Measurements from ENCODE around the gene ERICH2.
"Not testable (repeated sequence)": the region's sequence is repeated elsewhere in the genome, so short reads cannot be mapped to it uniquely, and the experiment has no call there.

ERICH2 gene, protein sequence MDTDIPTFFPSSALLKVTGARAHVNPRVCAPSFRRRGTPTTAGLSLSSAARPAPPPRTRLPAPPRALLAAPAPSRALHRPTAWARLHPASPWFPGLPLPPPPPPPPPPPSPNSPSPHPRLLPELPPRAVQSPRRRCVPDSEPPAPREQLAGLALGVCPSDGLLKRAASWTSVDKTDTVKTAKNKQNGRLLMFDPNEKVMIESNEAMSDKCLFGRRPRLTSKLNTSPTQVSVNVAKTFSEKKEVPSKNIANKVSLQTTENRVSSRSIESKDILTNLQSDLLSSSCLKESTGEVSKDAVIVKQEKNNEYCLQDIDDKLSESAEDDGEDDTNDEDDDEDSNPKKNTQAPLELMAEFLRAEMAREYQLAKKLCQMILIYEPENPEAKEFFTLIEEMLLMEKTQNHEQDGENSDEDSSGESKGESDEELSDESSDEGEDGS

DNA sequence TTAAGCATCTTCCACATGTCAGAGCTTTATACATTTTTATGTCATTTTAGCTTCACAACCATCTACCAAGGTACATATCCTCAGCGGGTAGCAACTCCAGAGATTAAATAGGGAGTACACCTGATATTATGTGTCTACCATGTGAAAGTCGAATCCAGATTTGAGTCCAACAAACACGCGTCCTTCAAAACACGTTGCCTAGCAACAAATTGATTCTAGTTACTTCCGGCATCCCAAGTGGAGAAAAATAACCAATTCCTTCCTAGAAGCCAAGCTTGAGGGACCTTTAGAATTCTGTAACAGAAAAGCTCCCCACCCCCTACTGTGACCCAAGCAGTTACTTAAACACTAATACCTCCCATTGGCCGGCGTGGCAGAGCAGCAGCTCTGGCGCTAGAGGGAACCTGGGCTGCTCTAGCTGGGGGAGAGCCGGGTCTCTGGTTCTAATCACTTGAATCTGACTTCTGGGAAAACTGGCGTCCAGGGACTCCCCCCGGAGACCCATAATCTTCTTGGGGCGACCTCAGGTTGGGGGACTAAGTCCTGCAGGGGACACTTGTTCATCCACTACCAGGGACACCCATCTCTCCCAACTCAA, at the start of gene ERICH2:
Gene ERICH2 (plus strand): TSS at position 371 of the 598 bp plus-strand sequence. CDS start 304 bp downstream, outside the sequence.
- peak in 2 of 3 donors; percentile 22 to 26 for DNase-seq (ENCODE audit: low read depth in 2 of 3, low spot score in 1 of 3)

DNA sequence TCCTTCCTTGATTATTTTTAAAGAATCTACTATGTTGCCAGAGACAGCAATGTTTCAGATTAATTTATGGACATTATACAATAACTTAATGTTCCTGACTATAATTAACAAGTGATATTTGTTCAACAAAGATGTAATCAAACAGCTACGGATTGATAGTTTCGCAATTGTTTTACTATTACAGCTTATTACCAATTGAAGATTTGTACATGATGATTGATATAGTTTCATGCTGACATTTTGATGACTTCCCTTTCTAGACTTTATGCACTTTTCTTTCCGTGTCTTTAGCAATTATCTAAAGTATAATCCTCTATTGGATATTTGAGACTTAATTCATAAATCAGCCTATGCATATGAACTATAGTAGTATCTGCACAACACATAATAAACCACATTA, 48.5 kb upstream of the ERICH2 start:
- no peak for DNase-seq (ENCODE audit: low read depth in 2 of 3, low spot score in 1 of 3)

DNA sequence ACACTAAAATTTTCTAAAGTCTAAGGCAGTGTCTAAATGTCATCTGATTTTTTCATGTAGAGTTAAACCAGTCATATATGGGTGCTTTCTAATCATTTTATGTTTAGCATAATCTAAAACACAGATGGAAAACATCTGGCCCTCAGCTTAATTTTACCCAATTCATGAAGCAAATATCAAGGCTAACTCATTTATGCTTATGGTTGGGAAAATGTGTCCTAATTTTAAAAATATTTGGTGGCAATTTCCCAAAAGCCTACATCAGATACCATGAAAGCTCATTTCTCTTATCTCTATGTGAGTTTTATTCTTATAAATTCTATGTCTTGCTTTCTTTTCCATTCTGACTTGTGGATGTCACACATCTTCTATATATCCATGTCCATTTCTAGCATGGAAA, 47.9 kb upstream of the ERICH2 start:
- DNase-seq (ENCODE audit: low read depth in 2 of 3, low spot score in 1 of 3): no peak

DNA sequence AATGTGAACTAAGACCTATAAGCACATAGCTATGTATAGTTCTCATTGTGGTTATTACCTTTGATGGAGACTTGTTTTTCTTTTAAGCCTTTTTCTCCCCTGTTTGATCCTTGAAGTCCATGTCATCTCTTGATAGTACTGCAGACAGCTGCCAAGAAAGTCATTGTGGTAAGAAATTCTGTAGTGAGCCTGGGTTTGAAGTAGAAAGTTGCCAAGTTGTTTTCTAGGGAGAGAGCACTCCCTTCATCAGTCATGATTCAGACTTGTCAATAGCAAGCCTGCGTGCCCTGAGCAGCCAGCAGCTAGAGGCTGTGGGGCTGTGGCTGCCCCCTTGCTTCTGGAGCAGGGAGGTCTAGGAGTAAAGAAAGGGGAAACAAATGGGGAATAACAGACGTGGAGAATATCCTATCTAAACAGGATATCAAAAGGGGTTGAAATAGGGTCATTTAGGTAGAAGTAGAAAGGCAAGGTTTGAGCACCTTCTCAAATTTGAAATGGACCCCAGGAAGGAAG, 46.7 kb upstream of the ERICH2 start:
- DNase-seq (ENCODE audit: low read depth in 2 of 3, low spot score in 1 of 3): no peak

DNA sequence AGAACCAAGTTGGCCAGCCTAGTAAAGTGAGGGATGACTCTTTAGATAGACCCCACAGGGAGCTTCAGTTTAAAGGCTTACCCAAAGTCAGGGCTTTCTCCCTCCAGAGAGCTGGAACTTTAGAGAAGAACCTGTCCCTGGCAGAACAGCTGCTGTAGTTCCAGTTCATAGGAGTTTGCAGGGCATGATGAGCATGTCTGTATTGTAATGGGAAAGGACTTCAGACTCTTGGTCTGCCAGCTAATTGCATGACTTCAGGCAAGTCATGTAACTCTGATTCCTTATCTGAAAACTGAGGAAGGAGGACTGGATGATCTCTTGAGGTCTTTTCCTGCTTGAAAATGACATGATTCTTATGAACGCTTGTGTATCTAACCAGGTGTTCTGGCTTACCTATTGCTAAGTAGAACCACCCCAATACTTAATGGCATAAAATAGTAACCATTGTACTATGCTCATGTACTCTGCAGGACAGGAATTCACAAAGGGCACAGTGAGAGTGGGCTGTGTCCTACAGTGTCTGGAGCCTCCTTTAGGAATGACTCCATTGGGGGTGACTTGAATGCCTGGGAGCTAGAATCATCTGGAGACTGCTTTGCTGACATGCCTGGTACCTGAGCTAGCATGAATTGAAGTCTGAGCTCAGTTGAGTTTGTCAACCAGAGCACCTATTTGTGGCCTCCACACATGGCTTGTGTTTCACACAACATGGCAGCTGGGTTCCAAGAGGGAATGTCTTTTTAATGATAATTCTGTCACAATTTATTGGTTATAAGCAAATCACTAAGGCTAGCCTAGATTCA, 36.2 kb upstream of the ERICH2 start:
- DNase-seq (ENCODE audit: low read depth in 2 of 3, low spot score in 1 of 3): no peak

DNA sequence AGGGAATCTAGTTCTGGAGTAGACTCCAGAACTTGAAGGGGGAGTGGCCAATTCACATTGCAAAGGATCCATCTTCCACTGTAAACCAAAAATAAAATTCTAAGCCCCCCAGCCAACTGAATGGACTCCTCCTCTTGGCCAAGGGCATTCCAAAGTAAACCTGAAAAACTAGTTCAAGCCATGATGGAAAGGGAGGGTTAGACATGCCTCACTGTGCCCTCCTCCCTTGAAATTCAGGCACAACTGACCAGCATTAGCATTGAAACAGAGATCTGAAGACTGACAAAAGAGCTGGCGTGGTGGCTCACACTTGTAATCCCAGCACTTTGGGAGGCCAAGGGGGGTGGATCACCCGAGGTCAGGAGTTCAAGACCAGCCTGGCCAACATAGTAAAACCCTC, 35.6 kb upstream of the ERICH2 start:
- DNase-seq (ENCODE audit: low read depth in 2 of 3, low spot score in 1 of 3): not testable (repeated sequence)

DNA sequence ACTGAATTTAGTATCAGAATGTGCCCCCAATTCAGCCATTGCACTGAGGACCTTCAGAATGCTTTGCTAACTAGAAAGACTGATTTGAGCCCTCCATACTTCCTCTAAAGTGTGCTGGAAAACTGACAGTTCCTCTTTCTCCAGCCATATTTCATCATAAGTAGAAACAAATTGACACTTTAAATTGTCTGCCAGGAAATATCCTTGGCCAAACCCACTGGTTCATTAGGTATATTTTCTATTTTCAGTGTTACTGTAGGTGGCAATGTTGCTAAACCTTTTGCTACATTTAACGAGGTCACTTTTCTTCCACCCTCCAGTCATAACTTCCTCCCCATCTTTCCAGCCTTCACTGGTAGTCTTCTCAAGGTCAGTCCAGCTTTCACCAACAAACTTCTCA, 33.5 kb upstream of the ERICH2 start:
- DNase-seq (ENCODE audit: low read depth in 2 of 3, low spot score in 1 of 3): no peak

DNA sequence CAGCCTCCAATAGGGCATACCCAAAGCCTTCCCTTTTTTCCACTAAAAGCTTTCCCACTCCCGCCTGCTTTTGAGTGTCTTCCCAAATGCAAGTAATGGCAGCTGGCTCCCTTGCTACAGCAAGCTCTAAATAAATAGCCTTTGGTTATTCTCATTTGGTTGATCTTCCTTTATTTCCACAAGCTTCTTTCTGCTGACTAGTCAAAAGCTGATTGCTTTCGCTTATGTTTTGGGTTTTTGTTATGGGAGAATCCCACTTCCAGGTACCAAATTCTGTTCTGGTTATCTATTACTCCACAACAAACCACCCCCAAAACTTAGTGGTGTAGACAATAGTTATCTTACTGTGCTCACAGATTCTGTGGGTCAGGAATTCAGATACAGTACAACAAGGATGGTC, 32.8 kb upstream of the ERICH2 start:
- no peak for DNase-seq (ENCODE audit: low read depth in 2 of 3, low spot score in 1 of 3)

DNA sequence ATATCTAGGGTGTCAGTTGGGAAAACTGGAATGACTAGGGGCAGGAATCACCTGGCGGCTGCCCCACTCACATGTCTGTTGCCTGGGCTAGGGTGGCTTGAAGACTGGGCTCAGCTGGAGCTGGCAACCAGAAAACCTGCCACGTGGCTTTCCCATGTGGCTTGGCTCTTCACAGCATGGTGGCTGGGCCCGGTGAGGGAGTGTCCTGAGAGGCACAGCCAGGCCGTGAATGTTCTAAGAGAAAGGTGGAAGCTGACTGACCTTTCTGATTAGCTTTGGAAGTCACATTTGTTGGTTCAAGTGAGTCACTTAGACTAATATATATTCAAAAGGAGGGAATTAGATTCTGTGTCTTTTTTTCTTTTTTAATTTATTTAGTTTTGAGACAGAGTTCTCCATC, 32.4 kb upstream of the ERICH2 start:
- DNase-seq (ENCODE audit: low read depth in 2 of 3, low spot score in 1 of 3): no peak

DNA sequence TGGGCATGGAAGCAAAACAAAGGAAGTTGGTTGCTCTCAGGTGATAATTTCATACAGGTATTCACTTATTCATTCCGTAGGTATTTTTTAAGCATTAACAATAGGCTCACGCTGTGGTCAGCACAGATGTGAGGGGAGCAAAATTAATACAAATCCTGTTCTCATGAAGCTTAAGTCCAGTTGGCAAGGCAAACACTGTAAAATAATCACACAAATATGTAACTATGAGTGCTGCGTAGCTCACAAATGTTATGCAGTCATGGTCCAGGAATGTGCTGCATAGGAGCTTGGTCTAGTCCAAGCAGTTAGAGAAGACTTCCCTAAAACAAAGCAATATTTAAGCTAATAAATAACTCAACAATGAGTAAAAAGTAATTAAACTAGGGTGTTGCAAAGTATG, 31.1 kb upstream of the ERICH2 start:
- DNase-seq (ENCODE audit: low read depth in 2 of 3, low spot score in 1 of 3): no peak

DNA sequence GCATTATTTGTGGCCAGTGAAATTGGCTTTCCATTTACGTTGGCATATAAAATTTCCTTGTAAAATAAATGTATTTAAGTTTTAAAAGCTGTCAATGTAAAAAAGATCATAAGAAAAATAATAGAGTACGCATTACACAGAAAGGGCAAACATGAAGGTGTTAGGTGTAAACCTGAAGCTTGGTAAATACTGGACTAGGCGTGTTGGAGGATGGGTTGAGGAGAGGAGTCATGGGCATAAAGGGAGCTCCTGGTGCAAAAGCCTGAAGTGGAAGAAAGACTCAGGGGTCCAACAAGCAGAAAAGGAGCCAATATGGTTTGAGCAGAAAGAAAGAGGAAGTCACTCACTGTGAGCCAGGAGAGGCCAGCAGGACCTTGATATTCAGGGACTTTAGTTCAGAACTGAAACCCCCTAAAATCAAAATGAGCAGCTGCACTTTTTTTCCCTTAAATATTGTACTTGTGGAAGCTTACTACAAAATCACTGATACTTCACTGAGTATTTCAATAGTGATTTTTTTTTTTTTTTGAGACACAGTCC, 30.6 kb upstream of the ERICH2 start:
- no peak for DNase-seq (ENCODE audit: low read depth in 2 of 3, low spot score in 1 of 3)

DNA sequence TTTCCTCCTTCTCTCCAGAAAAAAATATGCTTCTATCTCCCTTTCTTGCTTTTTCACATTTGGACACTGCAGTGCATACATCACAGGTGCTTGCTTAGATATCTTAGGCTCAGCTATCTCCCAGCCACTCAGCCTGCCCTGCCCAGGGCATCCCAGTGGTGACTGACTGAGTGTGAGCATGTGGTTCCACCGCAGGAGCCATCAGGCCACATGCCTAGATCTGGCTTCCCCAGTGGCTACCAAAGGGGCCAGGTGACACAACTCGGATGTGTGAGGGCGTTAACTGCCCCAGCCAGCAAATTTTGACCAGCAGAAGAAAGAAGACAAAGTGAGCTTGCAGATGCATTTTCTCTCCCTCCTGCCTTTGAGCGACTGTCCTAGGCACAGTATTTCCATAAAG, 29.5 kb upstream of the ERICH2 start:
- no peak for DNase-seq (ENCODE audit: low read depth in 2 of 3, low spot score in 1 of 3)

DNA sequence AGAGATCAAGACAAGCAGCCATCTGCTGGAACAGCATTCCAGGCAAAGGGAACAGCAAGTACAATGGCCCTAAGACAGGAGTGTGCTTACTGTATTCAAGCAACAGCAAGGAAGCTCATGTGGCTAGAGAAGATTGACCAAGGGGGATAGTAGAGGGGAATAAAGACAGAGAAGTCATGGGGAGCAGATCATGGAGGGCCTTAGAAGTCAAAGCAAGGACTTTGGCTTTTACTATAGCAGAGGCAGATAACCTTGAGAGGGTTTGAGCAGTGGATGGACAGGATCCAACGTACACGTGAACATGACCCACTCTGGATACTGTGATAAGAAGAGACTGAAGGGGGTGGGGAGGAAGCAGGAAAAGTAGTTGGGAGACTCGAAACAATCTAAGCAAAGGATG, 28.2 kb upstream of the ERICH2 start:
- no peak for DNase-seq (ENCODE audit: low read depth in 2 of 3, low spot score in 1 of 3)

DNA sequence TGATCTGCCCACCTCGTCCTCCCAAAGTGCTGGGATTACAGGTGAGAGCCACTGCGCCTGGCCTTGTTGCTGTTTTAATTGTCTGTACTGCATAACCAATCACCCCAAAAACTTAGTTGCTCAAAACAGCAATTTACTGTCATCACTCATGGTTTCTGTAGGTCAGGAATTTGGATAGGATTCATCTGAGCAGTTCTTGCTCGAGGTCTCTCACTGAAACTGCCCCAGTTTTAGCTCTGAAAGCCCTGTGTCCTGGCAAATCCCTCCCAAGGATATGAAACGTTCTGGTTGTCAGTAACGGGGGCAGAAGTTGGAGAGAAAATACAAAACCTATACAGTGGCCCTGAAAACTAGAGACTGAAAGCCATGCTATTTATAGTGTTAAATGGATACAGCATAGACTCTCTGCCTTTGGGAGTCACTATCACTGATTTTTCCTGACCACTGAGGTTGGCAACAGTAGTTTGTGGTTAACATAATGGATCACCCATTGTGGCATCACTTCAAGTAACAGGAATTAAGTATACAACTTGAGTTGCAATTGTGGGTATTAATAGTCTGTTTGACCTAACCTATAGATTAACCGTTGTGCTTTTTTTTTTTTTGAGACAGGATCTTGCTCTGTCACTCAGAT, 27.2 kb upstream of the ERICH2 start:
- no peak for DNase-seq (ENCODE audit: low read depth in 2 of 3, low spot score in 1 of 3)

DNA sequence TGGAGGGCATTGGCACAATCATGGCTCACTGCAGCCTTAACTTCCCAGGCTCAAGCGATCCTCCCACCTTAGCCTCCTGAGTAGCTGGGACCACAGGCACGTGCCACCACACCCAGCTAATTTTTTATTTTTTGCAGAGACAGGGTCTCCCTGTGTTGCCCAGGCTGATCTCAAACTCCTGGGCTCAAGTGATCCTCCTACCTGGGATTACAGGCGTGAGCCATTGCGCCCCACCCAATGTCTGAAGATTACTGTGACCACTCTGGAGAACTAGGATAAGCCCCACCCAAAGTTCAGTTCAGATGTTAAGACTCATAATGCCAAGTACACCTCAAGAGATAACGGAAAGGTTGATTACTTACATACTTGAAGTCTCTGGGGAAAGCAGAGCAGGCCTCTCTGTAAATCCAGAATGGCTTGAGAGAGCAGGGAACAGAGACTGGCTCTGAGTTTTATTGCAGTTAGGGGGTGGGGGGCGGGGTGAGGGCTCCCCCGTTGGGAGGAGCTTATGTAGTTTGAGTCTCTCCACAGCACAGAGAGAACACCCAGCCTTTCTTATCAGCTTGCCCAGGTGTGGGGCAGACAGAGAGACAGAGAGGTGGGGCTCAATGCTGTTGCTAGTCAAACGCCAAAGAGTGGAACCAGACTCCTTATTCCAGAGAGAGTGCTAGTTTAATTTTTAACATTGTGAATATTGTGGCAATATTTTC, 26.5 kb upstream of the ERICH2 start:
- DNase-seq (ENCODE audit: low read depth in 2 of 3, low spot score in 1 of 3): no peak

DNA sequence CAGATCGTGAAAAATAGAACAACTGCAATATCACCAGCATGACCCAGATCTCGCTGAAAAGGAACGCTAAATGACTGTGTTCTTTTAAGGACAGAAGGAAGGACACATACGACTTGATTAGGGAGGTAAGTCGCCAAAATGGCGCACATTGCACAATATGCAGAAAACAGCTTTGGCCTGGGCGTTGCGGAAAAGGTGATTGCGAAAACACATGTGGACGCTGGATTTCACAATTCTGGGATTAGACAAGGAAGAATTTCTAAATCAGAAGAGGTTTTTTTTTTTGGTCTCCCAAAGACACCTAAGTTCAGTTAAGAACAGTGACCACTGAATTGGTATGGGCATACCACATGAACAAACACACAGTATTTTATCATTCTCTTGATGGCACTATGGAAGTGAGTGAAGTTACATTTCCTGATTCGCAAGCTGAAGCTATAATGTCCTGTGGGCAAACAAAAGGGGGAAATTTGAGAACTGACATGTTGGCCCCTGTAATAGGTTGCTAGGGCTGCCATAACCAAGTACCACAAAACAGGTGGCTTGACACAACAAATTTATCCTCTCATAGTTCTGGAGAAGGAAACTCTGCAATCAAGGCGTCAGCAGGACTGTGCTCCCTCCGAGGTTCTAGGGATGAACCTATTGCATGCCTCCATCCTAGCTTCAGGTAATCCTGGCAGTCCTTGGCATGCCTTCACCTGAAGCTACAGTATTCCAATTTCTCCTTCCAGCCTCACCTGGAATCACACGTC, 25.8 kb upstream of the ERICH2 start:
- DNase-seq (ENCODE audit: low read depth in 2 of 3, low spot score in 1 of 3): no peak

DNA sequence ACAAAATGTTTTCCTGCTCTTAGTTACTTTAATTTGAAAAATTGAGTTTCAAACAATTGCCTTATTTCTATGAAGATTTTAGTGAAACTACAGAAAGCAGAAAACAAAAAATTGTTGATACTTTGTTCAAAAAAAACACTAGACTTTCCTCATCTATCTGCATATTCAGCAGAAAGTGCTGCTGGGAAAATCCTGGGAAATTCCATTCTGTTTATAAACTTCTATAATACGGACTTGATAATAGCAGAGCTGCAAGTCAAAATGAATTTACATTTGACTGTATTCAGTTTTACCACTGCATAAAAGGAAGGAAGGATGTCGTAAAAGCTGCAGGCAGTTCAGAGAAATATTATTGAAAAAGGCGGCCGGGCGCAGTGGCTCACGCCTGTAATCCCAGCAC, 24.9 kb upstream of the ERICH2 start:
- DNase-seq (ENCODE audit: low read depth in 2 of 3, low spot score in 1 of 3): no peak

DNA sequence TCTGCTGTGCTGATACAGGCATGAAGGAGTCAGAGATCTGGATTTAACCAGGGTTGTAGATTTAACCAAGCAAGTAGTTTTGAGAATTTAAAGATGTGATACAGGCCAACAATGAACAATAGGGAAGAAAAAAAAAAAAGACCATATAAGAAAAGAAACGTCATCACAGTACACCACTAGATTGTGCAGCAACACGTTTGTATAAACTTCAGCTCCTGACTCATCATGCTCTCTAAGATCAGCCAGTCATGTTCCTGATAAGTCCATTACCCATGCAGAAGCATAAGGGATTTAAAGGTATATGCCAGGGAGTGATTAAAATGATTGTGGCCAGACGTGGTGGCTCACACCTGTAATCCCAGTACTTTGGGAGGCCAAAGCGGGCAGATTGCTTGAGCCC, 22.3 kb upstream of the ERICH2 start:
- no peak for DNase-seq (ENCODE audit: low read depth in 2 of 3, low spot score in 1 of 3)

DNA sequence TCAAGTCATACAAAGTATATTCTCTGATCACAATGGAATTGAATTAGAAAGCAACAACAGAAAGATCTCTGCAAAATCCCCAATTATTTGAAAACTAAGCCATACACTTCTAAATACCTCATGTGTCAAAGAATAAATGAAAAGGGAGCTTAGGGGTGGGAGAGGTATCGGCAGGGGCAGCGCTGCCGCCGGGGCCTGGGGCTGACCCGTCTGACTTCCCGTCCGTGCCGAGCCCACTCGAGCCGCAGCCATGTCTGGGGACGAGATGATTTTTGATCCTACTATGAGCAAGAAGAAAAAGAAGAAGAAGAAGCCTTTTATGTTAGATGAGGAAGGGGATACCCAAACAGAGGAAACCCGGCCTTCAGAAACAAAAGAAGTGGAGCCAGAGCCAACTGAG, 18.6 kb upstream of the ERICH2 start:
- DNase-seq (ENCODE audit: low read depth in 2 of 3, low spot score in 1 of 3): not testable (repeated sequence)

DNA sequence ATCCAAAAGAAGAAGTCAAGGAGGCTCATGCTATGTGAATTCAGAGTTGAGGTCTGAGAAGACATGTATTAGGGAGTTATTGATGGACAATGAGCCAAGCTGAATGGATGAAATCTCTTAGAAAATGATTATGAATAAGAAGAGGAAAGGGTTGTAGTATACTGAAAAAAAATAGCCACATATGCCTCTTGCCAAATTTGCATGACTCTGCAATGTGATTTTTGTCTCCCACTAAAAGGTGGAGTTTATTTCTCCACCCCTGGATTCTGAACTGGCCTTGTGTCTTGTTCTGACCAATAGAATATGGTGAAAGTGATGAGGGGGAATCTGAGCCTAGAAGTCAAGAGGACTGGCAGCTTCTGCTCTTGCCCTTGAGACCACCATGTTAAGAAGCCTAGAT, 8.6 kb upstream of the ERICH2 start:
- no peak for DNase-seq (ENCODE audit: low read depth in 2 of 3, low spot score in 1 of 3)

Measured in stimulated activated CD4-positive, alpha-beta T cell treated with anti-CD3 and anti-CD28 coated beads, Interleukin-12 subunit alpha, Interleukin-12 subunit beta, amount 100 ng/mL, for 48 hours (primary cell).